Thyroid gland (tissue), 4 donors: ENCODE data around the gene MRPL44. TPM values are rescaled to one million over a fixed set of nuclear protein-coding genes. Genes with fewer than 3 reads are reported as not detected.
A peak's percentile ranks its signal among the peaks of the same experiment; 100 is the strongest.

ENCODE experiments used
- DNase-seq, 2 donors: peaks; one replicate each; pipeline ENCODE4 v3.0.0-alpha.2; 2019
- H3K27ac ChIP-seq, 3 donors: fragments of 200-600 bp; sonication (generic); 1 replicate in 2 of 3; 2 replicates in 1 of 3; pipeline ENCODE4 v1.5.1; 2016 to 2019; ENCODE audit warnings: mild to moderate bottlenecking in 1 of 3, moderate library complexity in 1 of 3
- H3K27me3 ChIP-seq: fragments of 200-600 bp; sonication (generic); one replicate; pipeline ENCODE4 v1.5.1; 2019
- H3K36me3 ChIP-seq, 2 donors: fragments of 200-600 bp; sonication (generic); one replicate each; pipeline ENCODE4 v1.5.1; 2016 to 2019
- H3K4me1 ChIP-seq, 2 donors: fragments of 200-600 bp; sonication (generic); one replicate each; pipeline ENCODE4 v1.5.1; 2017 to 2019
- H3K4me3 ChIP-seq, 3 donors: fragments of 200-600 bp; sonication (generic); replicated peaks in 1 of 3; 1 replicate in 2 of 3; 2 replicates in 1 of 3; pipeline ENCODE4 v1.5.1; 2016; ENCODE audit warnings: mild to moderate bottlenecking in 1 of 3
- H3K9me3 ChIP-seq: fragments of 200-600 bp; sonication (generic); one replicate; pipeline ENCODE4 v1.5.1; 2017
- CTCF ChIP-seq, 6 experiments: fragments of 200-600 bp in 3 of 6; fragments of 450-650 bp in 3 of 6; sonication (generic) in 3 of 6; IDR thresholded peaks; one replicate each; pipeline ENCODE4 v1.5.1; 2016 to 2019; ENCODE audit warnings: antibody characterized with exemption in 6 of 6, mild to moderate bottlenecking in 2 of 6, inconsistent platforms in 1 of 6, moderate library complexity in 1 of 6
- POLR2A ChIP-seq, 2 donors: fragments of 450-650 bp; IDR thresholded peaks; one replicate each; pipeline ENCODE4 v1.6.1; 2017; ENCODE audit warnings: antibody characterized with exemption in 2 of 2, mild to moderate bottlenecking in 2 of 2, moderate library complexity in 1 of 2
- WGBS, 2 donors: methylation state at CpG; one replicate each; pipeline ENCODE4 v1.1.5; 2017; 5-methylcytosine and 5-hydroxymethylcytosine counted together
- intact Hi-C: fragments of 100-400 bp; cut with DNase I; formaldehyde crosslinking; loops from one replicate; pipeline ENCODE4 v1.15.1; 2023
- total RNA-seq, 4 donors: library from RNA; depleted of rRNA; stranded (reverse); fragments of >200 nt; gene quantifications; one replicate each; pipeline ENCODE4 v1.2.3, GENCODE V29; 2016

The MRPL44 gene
- total RNA-seq, 4 donors from 2014 or later = 18.4 to 27.1 (median 25.3) TPM

- WGBS, 2 donors = 65 to 72% methylated on average over 4 of the region's 4 CpGs
- H3K27me3 ChIP-seq = no peaks in the 10 kb centered on the region
- intact Hi-C loops = no loop called here
- no peak for DNase-seq
- H3K27ac ChIP-seq = no peak overlapping the region
- no peaks in the 10 kb centered on the region for H3K9me3 ChIP-seq
- peak overlapping the region in 1 of 3 donors; percentile 95 for H3K4me3 ChIP-seq
- no peak for TF ChIP-seq POLR2A (IDR thresholded peaks at IDR 0.05)
- TF ChIP-seq CTCF (IDR thresholded peaks at IDR 0.05) = no peak
- H3K4me1 ChIP-seq = peaks cover 12 to 41% of the 10 kb centered on the region in 2 donors
- H3K36me3 ChIP-seq = no peaks in the 10 kb centered on the region
These were observed 11.5 kb upstream of the MRPL44 start for GRCh38 chr2:223945755-223946154.

DNA sequence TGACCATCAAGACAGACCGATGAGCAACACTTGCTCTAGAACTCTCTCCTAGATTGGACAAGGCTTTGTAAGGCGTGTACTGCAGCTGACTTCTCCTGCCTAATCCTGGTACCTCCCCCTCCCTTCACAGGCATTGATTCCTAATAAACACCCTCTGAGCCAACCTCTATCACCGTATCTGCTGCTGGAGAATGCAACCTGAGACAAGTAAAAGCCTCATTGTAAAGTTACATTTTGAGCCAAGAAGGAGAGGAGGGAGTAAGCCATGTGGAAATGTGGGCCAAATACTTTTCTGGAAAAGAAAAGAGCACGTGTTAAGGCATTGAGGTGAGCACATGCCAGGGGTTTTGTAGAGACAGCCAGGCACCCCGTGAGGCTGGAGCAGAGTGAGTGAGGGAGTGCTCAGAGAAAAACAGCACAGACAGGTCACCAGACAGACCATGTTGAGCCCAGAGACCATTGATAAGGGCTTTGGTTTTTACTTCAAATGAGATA is 9.5 kb upstream of the MRPL44 start:
- TF ChIP-seq POLR2A (IDR thresholded peaks at IDR 0.05) (no peak), CTCF (IDR thresholded peaks at IDR 0.05) (no peak)
- Histone ChIP-seq H3K4me3 (no peak overlapping the region), H3K27ac (peak overlapping the region in 1 of 3 donors; percentile 39), H3K9me3 (no peaks in the 10 kb centered on the region), H3K4me1 (peaks cover 12 to 34% of the 10 kb centered on the region in 2 donors), H3K27me3 (no peaks in the 10 kb centered on the region), H3K36me3 (no peaks in the 10 kb centered on the region)
- intact Hi-C loops = no loop called here
- WGBS, 2 donors = 27 to 42% methylated on average over 4 to 5 of the region's 5 CpGs
- peak; percentile 19 to 46 for DNase-seq

DNA sequence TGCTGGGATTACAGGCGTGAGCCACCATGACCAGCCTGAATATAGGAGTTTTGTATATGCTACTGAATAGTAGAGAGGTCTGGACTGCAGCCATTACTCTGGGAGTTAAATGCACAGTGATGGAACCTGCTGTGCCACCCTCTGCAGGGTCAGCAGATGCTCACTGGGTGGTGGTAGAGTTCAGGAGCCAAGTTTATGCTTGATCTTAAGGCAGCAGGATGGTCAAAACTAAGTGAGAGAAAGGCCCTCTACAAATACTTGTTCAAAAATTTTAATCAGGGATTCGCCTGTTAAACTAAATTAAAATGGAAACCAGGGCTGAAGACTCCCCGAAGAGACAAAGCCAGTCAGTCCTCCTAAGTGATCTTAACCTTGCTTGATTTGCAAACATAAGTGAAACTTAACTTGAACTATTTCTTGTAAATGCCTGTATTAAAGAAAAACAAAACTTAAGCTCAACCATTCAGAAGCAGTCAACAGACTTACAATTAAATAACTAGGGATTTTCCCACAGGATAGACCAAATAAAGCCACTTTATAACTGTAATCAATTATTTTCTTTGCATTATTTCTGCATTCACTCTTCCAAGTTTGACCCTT is 7.9 kb upstream of the MRPL44 start:
- 69 to 81% methylated on average over 3 of the region's 3 CpGs for WGBS, 2 donors
- H3K4me1 ChIP-seq = peaks cover 5 to 23% of the 10 kb centered on the region in 2 donors
- H3K9me3 ChIP-seq = no peaks in the 10 kb centered on the region
- no peak overlapping the region for H3K27ac ChIP-seq
- H3K36me3 ChIP-seq = no peaks in the 10 kb centered on the region
- no peak for DNase-seq
- intact Hi-C loops = no loop called here
- H3K27me3 ChIP-seq = no peaks in the 10 kb centered on the region
- H3K4me3 ChIP-seq = no peak overlapping the region
- TF ChIP-seq POLR2A (IDR thresholded peaks at IDR 0.05) (no peak), CTCF (IDR thresholded peaks at IDR 0.05) (no peak)

DNA sequence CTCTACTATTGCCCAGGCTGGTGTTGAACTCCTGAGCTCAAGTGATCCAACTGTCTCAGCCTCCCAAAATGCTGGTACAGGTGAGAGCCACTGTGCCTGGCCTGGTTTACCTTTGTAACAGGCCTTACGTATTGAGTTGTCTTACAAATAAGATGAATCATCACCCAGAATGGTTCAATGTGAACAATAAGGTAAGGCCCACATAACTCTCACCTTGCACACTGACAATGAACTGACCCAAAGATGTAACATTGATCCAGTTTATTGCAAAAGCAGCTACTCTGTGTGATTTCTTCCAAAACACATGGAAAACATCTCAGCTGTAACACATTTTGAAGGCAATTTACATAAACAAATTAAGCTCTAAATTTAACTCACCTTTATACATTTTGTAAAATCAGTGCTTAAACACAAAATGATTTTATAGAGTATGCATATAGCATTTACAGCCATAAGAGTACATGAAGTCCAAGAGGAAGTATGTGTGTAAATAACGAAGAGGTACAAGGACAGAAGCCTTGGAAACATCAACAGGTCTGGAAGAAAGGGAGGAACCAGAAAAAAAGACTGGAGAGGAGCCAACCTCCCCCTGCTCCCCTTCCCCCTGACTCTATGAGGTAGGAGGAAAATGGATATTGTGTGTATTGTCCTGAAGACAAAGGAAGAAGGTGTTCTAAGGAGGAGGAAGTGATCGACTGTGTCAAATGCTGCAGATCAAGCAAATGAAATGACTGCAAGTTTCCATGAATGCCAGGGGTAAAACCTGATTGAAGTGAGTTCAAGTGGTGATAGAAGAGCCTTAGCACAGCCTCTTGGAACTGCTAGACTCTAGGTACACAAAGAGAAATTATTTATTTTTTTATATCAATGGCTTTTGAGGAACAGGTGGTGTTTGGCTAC is 6.6 kb upstream of the MRPL44 start:
- Histone ChIP-seq H3K36me3 (no peaks in the 10 kb centered on the region), H3K27me3 (no peaks in the 10 kb centered on the region), H3K4me3 (no peak overlapping the region), H3K4me1 (peaks cover 5 to 19% of the 10 kb centered on the region in 2 donors), H3K9me3 (no peaks in the 10 kb centered on the region), H3K27ac (no peak overlapping the region)
- intact Hi-C loops = no loop called here
- 56 to 62% methylated on average over 3 of the region's 3 CpGs for WGBS, 2 donors
- no peak for TF ChIP-seq CTCF (IDR thresholded peaks at IDR 0.05)
- TF ChIP-seq POLR2A (IDR thresholded peaks at IDR 0.05) = no peak
- DNase-seq = no peak
